Measurements from ENCODE around the gene PPP1R1B. TPM values are rescaled to one million over a fixed set of nuclear protein-coding genes. Genes with fewer than 3 reads are reported as not detected.
A peak's percentile ranks its signal among the peaks of the same experiment; 100 is the strongest.

The PPP1R1B gene
- total and polyA plus RNA-seq, 7 donors: 0.10 to 1.6 (median 0.29) TPM; not detected in 1

GRCh38 chr17:39677542-39678339 lies 51.0 kb downstream of the PPP1R1B start:
- peaks cover 2 to 4% of the 10 kb centered on the region in 2 donors for H3K36me3 ChIP-seq (ENCODE audit: insufficient read depth in 1 of 2, low read depth in 1 of 2)
- peak overlapping the region; percentile 89 for H3K27ac ChIP-seq
- ATAC-seq (peak; percentile 88 to 94 (median 92)), DNase-seq (peak; percentile 75 to 91)
- 26 to 37% (median 26%) methylated on average over 13 of the region's 13 CpGs for WGBS, 3 donors
- H3K9me3 ChIP-seq: no peaks in the 10 kb centered on the region
- no peaks in the 10 kb centered on the region for H3K27me3 ChIP-seq (ENCODE audit: insufficient read depth in 3 of 3, low read length in 2 of 3)
- peaks cover 60% of the 10 kb centered on the region for H3K4me1 ChIP-seq
- TF ChIP-seq, protein P1, sequence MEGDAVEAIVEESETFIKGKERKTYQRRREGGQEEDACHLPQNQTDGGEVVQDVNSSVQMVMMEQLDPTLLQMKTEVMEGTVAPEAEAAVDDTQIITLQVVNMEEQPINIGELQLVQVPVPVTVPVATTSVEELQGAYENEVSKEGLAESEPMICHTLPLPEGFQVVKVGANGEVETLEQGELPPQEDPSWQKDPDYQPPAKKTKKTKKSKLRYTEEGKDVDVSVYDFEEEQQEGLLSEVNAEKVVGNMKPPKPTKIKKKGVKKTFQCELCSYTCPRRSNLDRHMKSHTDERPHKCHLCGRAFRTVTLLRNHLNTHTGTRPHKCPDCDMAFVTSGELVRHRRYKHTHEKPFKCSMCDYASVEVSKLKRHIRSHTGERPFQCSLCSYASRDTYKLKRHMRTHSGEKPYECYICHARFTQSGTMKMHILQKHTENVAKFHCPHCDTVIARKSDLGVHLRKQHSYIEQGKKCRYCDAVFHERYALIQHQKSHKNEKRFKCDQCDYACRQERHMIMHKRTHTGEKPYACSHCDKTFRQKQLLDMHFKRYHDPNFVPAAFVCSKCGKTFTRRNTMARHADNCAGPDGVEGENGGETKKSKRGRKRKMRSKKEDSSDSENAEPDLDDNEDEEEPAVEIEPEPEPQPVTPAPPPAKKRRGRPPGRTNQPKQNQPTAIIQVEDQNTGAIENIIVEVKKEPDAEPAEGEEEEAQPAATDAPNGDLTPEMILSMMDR (IDR thresholded peaks at IDR 0.05): no peak
- H3K4me3 ChIP-seq: peak overlapping the region; percentile 34
- intact Hi-C loops (cut with DNase I): loop anchor here in 1 of 2 donors (5.0 kb wide), 1 partner anchor 55 kb away; the partner anchor contains the start of gene MIEN1

- 68 to 84% (median 71%) methylated on average over 12 to 13 of the region's 13 CpGs for WGBS, 3 donors
- TF ChIP-seq, protein P1 (IDR thresholded peaks at IDR 0.05): no peak
- H3K4me1 ChIP-seq: peaks cover 60% of the 10 kb centered on the region
- peaks cover 2 to 9% of the 10 kb centered on the region in 2 donors for H3K36me3 ChIP-seq (ENCODE audit: insufficient read depth in 1 of 2, low read depth in 1 of 2)
- no peak for ATAC-seq
- no peaks in the 10 kb centered on the region for H3K9me3 ChIP-seq
- peak overlapping the region; percentile 34 for H3K4me3 ChIP-seq
- peak overlapping the region; percentile 89 for H3K27ac ChIP-seq
- peak in 1 of 2 donors; percentile 52 for DNase-seq
- no peaks in the 10 kb centered on the region for H3K27me3 ChIP-seq (ENCODE audit: insufficient read depth in 3 of 3, low read length in 2 of 3)
- intact Hi-C loops (cut with DNase I): loop anchor here in 1 of 2 donors (5.0 kb wide), 1 partner anchor 54 kb away; the partner anchor contains the start of gene MIEN1
Measured at GRCh38 chr17:39678340-39679116, 51.8 kb downstream of the PPP1R1B start.

- H3K36me3 ChIP-seq (ENCODE audit: insufficient read depth in 1 of 2, low read depth in 1 of 2): peaks cover 2 to 17% of the 10 kb centered on the region in 2 donors
- ATAC-seq: peak in 2 of 4 donors; percentile 11 to 42
- intact Hi-C loops (cut with DNase I): loop anchor here in 1 of 2 donors (5.0 kb wide), 1 partner anchor 53 kb away; the partner anchor contains the start of gene MIEN1
- H3K4me3 ChIP-seq: no peak overlapping the region
- H3K9me3 ChIP-seq: no peaks in the 10 kb centered on the region
- DNase-seq: peak in 1 of 2 donors; percentile 36
- TF ChIP-seq, protein P1 (IDR thresholded peaks at IDR 0.05): no peak
- peak overlapping the region; percentile 89 for H3K27ac ChIP-seq
- H3K27me3 ChIP-seq (ENCODE audit: insufficient read depth in 3 of 3, low read length in 2 of 3): no peaks in the 10 kb centered on the region
- peaks cover 55% of the 10 kb centered on the region for H3K4me1 ChIP-seq
- WGBS, 3 donors: 41 to 72% (median 42%) methylated on average over 12 of the region's 12 CpGs
Measured at GRCh38 chr17:39679521-39680192, 52.9 kb downstream of the PPP1R1B start.

GRCh38 chr17:39683295-39683939 lies 56.7 kb downstream of the PPP1R1B start:
- H3K9me3 ChIP-seq: no peaks in the 10 kb centered on the region
- DNase-seq: no peak

More at GRCh38 chr17:39683295-39683939, 56.7 kb downstream of the PPP1R1B start:
- Histone ChIP-seq H3K4me1 (peaks cover 31% of the 10 kb centered on the region), H3K36me3 (ENCODE audit: insufficient read depth in 1 of 2, low read depth in 1 of 2) (peaks cover 2 to 22% of the 10 kb centered on the region in 2 donors), H3K4me3 (no peak overlapping the region), H3K27ac (no peak overlapping the region), H3K27me3 (ENCODE audit: insufficient read depth in 3 of 3, low read length in 2 of 3) (no peaks in the 10 kb centered on the region)
- intact Hi-C loops (cut with DNase I): no loop called here
- TF ChIP-seq, protein P1 (IDR thresholded peaks at IDR 0.05): no peak
- no peak for ATAC-seq
- WGBS, 3 donors: 90 to 93% (median 92%) methylated on average over 9 of the region's 9 CpGs
